ENCODE measurements around the gene USH2A. TPM values are rescaled to one million over a fixed set of nuclear protein-coding genes. Genes with fewer than 3 reads are reported as not detected.

The USH2A gene
- total RNA-seq, 2 experiments from 2014 or later: not detected

- TF ChIP-seq, protein P1, sequence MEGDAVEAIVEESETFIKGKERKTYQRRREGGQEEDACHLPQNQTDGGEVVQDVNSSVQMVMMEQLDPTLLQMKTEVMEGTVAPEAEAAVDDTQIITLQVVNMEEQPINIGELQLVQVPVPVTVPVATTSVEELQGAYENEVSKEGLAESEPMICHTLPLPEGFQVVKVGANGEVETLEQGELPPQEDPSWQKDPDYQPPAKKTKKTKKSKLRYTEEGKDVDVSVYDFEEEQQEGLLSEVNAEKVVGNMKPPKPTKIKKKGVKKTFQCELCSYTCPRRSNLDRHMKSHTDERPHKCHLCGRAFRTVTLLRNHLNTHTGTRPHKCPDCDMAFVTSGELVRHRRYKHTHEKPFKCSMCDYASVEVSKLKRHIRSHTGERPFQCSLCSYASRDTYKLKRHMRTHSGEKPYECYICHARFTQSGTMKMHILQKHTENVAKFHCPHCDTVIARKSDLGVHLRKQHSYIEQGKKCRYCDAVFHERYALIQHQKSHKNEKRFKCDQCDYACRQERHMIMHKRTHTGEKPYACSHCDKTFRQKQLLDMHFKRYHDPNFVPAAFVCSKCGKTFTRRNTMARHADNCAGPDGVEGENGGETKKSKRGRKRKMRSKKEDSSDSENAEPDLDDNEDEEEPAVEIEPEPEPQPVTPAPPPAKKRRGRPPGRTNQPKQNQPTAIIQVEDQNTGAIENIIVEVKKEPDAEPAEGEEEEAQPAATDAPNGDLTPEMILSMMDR (IDR thresholded peaks at IDR 0.05): no peak
These were observed 646.9 kb downstream of the USH2A start for GRCh38 chr1:215776336-215776735.

DNA sequence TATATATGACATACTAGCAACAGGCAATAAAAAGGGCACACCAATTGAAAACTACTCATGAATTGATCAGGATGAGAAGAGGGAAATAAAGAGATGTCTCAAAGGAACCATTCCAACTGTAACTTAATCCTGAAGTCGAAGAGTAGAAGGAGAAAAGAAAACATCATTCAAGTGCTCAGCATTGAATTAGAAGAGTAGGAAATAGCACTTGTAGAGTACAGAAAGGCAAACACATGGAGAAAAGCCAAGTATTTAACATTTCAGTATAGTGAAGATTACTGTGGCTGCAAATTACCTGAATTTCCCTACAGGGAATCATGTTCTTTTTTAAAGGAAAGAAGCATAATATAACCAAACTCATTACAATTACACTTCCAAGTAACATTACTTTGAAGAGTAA is 651.1 kb downstream of the USH2A start:
- Mint-ChIP-seq H3K36me3 (ENCODE audit: low read depth) (no peaks in the 10 kb centered on the region), H3K27ac (no peak overlapping the region), H3K27me3 (no peaks in the 10 kb centered on the region), H3K4me3 (no peak overlapping the region), H3K4me1 (ENCODE audit: low read depth) (no peaks in the 10 kb centered on the region), H3K9me3 (peaks cover 4% of the 10 kb centered on the region)
- ChIA-PET CTCF (no interaction called here), POLR2A (no interaction called here)
- TF ChIP-seq, protein P1 (IDR thresholded peaks at IDR 0.05): no peak
- intact Hi-C loops (cut with micrococcal nuclease): no loop called here
- ATAC-seq (no peak), DNase-seq (no peak)

More at GRCh38 chr1:215776336-215776735, 646.9 kb downstream of the USH2A start:
- POLR2A ChIA-PET: no interaction called here
- no peaks in the 10 kb centered on the region for H3K4me1 Mint-ChIP-seq (ENCODE audit: low read depth)
- H3K36me3 Mint-ChIP-seq (ENCODE audit: low read depth): no peaks in the 10 kb centered on the region
- intact Hi-C loops (cut with micrococcal nuclease): no loop called here
- ATAC-seq (no peak), DNase-seq (no peak)
- H3K27ac Mint-ChIP-seq: no peak overlapping the region
- H3K4me3 Mint-ChIP-seq: no peak overlapping the region
- no peaks in the 10 kb centered on the region for H3K9me3 Mint-ChIP-seq
- no peaks in the 10 kb centered on the region for H3K27me3 Mint-ChIP-seq
- CTCF ChIA-PET: no interaction called here

DNA sequence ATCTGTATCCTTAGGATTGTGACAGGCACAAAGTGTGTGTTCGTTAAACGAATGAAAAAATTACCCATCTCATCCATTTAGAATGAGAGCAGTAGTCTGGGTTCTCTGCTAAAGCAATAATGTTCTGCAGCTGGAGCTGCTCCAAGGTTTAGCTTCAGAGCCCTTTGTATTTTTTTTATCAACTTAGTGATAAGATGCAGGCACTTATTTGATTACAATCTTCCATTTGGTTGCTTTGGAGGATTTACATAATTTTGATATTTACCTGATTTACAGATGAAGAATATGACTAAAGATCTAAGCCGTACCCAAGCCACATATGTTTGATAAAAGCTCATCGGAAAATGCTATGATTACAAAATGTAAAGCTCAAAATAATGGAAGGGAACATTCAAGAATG is 654.9 kb downstream of the USH2A start:
- Mint-ChIP-seq H3K27ac (no peak overlapping the region), H3K4me1 (ENCODE audit: low read depth) (no peaks in the 10 kb centered on the region), H3K9me3 (peaks cover 10% of the 10 kb centered on the region), H3K4me3 (no peak overlapping the region), H3K27me3 (no peaks in the 10 kb centered on the region), H3K36me3 (ENCODE audit: low read depth) (no peaks in the 10 kb centered on the region)
- TF ChIP-seq, protein P1 (IDR thresholded peaks at IDR 0.05): no peak
- ChIA-PET POLR2A (no interaction called here), CTCF (no interaction called here)
- intact Hi-C loops (cut with micrococcal nuclease): no loop called here
- DNase-seq (no peak), ATAC-seq (no peak)

GRCh38 chr1:215767761-215768160 is 655.5 kb downstream of the USH2A start:
- Mint-ChIP-seq H3K4me1 (ENCODE audit: low read depth) (no peaks in the 10 kb centered on the region), H3K27me3 (no peaks in the 10 kb centered on the region), H3K4me3 (no peak overlapping the region), H3K27ac (no peak overlapping the region), H3K9me3 (peaks cover 14% of the 10 kb centered on the region), H3K36me3 (ENCODE audit: low read depth) (no peaks in the 10 kb centered on the region)
- intact Hi-C loops (cut with micrococcal nuclease): no loop called here
- ATAC-seq (no peak), DNase-seq (no peak)
- TF ChIP-seq, protein P1 (IDR thresholded peaks at IDR 0.05): no peak
- ChIA-PET POLR2A (no interaction called here), CTCF (no interaction called here)

- Mint-ChIP-seq H3K27me3 (no peaks in the 10 kb centered on the region), H3K9me3 (peaks cover 14% of the 10 kb centered on the region), H3K4me3 (no peak overlapping the region), H3K27ac (no peak overlapping the region), H3K4me1 (ENCODE audit: low read depth) (no peaks in the 10 kb centered on the region), H3K36me3 (ENCODE audit: low read depth) (no peaks in the 10 kb centered on the region)
- DNase-seq: no peak
- POLR2A ChIA-PET: no interaction called here
- TF ChIP-seq, protein P1 (IDR thresholded peaks at IDR 0.05): no peak
- CTCF ChIA-PET: no interaction called here
- ATAC-seq: no peak
- intact Hi-C loops (cut with micrococcal nuclease): no loop called here
These were observed 656.7 kb downstream of the USH2A start for GRCh38 chr1:215766521-215766920.
